ENCODE measurements around the gene NRCAM.
"Not testable (repeated sequence)": the region's sequence is repeated elsewhere in the genome, so short reads cannot be mapped to it uniquely, and the experiment has no call there.

The NRCAM gene

GRCh38 chr7:108340856-108341411 lies 115.3 kb downstream of the NRCAM start:
- DNase-seq (ENCODE audit: low read depth), result no peak

- DNase-seq (ENCODE audit: low read depth), result not testable (repeated sequence)
Measured at GRCh38 chr7:108340406-108340805, 115.8 kb downstream of the NRCAM start.

GRCh38 chr7:108335269-108335918 lies 120.8 kb downstream of the NRCAM start:
- DNase-seq (ENCODE audit: low read depth), result no peak

GRCh38 chr7:108332937-108333336 lies 123.3 kb downstream of the NRCAM start:
- no peak for DNase-seq (ENCODE audit: low read depth)

- no peak for DNase-seq (ENCODE audit: low read depth)
Measured at GRCh38 chr7:108331971-108332370, 124.3 kb downstream of the NRCAM start.

GRCh38 chr7:108330227-108330626 lies 126.0 kb downstream of the NRCAM start:
- no peak for DNase-seq (ENCODE audit: low read depth)

GRCh38 chr7:108329514-108329913 lies 126.7 kb downstream of the NRCAM start:
- no peak for DNase-seq (ENCODE audit: low read depth)

GRCh38 chr7:108328174-108328651 lies 128.0 kb downstream of the NRCAM start:
- no peak for DNase-seq (ENCODE audit: low read depth)

GRCh38 chr7:108327353-108327752 lies 128.9 kb downstream of the NRCAM start:
- no peak for DNase-seq (ENCODE audit: low read depth)

GRCh38 chr7:108326938-108327337 lies 129.3 kb downstream of the NRCAM start:
- no peak for DNase-seq (ENCODE audit: low read depth)

GRCh38 chr7:108324053-108325038 lies 131.9 kb downstream of the NRCAM start:
- DNase-seq (ENCODE audit: low read depth), result no peak

- DNase-seq (ENCODE audit: low read depth), result no peak
Measured at GRCh38 chr7:108322925-108323832, 133.1 kb downstream of the NRCAM start.

GRCh38 chr7:108322046-108322445 lies 134.2 kb downstream of the NRCAM start:
- DNase-seq (ENCODE audit: low read depth), result no peak

- no peak for DNase-seq (ENCODE audit: low read depth)
Measured at GRCh38 chr7:108321359-108321758, 134.9 kb downstream of the NRCAM start.

GRCh38 chr7:108316708-108317107 lies 139.5 kb downstream of the NRCAM start:
- DNase-seq (ENCODE audit: low read depth), result no peak

GRCh38 chr7:108314551-108314950 lies 141.7 kb downstream of the NRCAM start:
- no peak for DNase-seq (ENCODE audit: low read depth)

- DNase-seq (ENCODE audit: low read depth), result no peak
Measured at GRCh38 chr7:108314049-108314448, 142.2 kb downstream of the NRCAM start.

- no peak for DNase-seq (ENCODE audit: low read depth)
Measured at GRCh38 chr7:108313086-108313485, 143.2 kb downstream of the NRCAM start.

GRCh38 chr7:108311446-108312168 lies 144.6 kb downstream of the NRCAM start:
- no peak for DNase-seq (ENCODE audit: low read depth)

GRCh38 chr7:108310351-108310750 lies 145.9 kb downstream of the NRCAM start:
- DNase-seq (ENCODE audit: low read depth), result no peak

- no peak for DNase-seq (ENCODE audit: low read depth)
Measured at GRCh38 chr7:108308903-108309302, 147.3 kb downstream of the NRCAM start.
